Measurements from ENCODE around the gene SNAP47.

DNA sequence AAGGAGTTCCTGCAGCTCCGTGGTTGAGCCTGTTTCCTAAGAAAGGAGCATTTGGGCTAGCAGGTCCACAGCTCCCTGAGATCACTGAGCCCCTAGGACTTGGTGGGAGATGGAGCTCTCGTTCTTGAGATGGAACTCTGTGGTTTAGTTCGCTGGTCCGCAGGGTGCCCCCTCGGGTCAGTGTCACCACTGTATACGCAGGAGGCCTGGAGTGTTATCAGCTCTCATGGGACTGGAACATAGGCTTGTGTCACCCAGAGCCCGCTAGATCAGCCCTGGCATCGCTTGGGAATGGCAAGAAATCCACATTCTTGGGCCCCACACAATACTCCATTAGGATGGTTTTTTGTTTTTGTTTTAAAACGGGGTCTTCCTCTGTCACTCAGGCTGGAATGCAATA lies 3.6 kb downstream of the SNAP47 start:
- no peak for TF ChIP-seq FOXM1 (IDR thresholded peaks at IDR 0.05; ENCODE audit: borderline replicate concordance)
- TF ChIP-seq NFRKB (IDR thresholded peaks at IDR 0.05) = no peak
- no peak for TF ChIP-seq ELF4 (IDR thresholded peaks at IDR 0.05)
- no peak for TF ChIP-seq FOXK2 (IDR thresholded peaks at IDR 0.05)
- TF ChIP-seq SUZ12 (IDR thresholded peaks at IDR 0.05) = no peak
- no peak for TF ChIP-seq SP1 (IDR thresholded peaks at IDR 0.05)
- no peak for TF ChIP-seq HDGF (IDR thresholded peaks at IDR 0.05; ENCODE audit: borderline replicate concordance)
- no peak for TF ChIP-seq ZNF384 (IDR thresholded peaks at IDR 0.05)
- TF ChIP-seq BHLHE40 (IDR thresholded peaks at IDR 0.05; ENCODE audit: borderline replicate concordance) = no peak
- no peak for TF ChIP-seq FOXA1 (IDR thresholded peaks at IDR 0.05)
- TF ChIP-seq L3MBTL2 (conservative IDR thresholded peaks at IDR 0.05) = no peak
- no peak for TF ChIP-seq LEF1 (IDR thresholded peaks at IDR 0.05; ENCODE audit: borderline replicate concordance)

Data from HEK293T (cell line).